ENCODE results near the gene SORCS2. TPM values are rescaled to one million over a fixed set of nuclear protein-coding genes. Genes with fewer than 3 reads are reported as not detected.

SORCS2 gene
- total and polyA plus RNA-seq, 2 of the 8 experiments (the other 6 are each of a cell fraction or from before 2014, with no cell fraction given), result 0.36 to 1.8 TPM

GRCh38 chr4:7256984-7257810 is 64.9 kb downstream of the SORCS2 start:
- Histone ChIP-seq H2AK5ac (ENCODE audit: low read depth, low read length) (no peak overlapping the region), H4K8ac (ENCODE audit: extremely low read depth, insufficient read depth, low read length) (no peak overlapping the region; the same call in 1 of the 2 replicates), H3K14ac (ENCODE audit: insufficient read length) (peak overlapping the region; percentile 87), H3K4me1 (replicated peaks in 1 of 4; ENCODE audit: control insufficient read depth in 3 of 4, insufficient read depth in 4 of 4, low read length in 3 of 4) (no peaks in the 10 kb centered on the region; a peak in 1 of 7 replicates), H3K36me3 (ENCODE audit: control insufficient read depth in 2 of 4, insufficient read depth in 4 of 4, low read length in 3 of 4) (no peaks in the 10 kb centered on the region), H3K9me3 (ENCODE audit: insufficient read depth in 2 of 2, low read depth in 1 of 2, low read length in 1 of 2) (no peaks in the 10 kb centered on the region; a peak in 2 of 4 replicates), H4K91ac (replicated peaks; ENCODE audit: insufficient read length, low read length) (no peak overlapping the region), H3K27me3 (replicated peaks in 1 of 4; ENCODE audit: control insufficient read depth in 3 of 4, extremely low read depth in 1 of 4, insufficient read depth in 3 of 4, low read length in 3 of 4) (no peaks in the 10 kb centered on the region), H2BK12ac (ENCODE audit: low read depth, low read length) (0 out of 2 replicates have a peak overlapping the region, but pooled peaks have one; percentile 12), H3K4me2 (ENCODE audit: insufficient read depth in 1 of 2, low read depth in 2 of 2, low read length in 2 of 2) (no peak overlapping the region), H4K5ac (ENCODE audit: insufficient read length, low read depth, low read length) (no peak overlapping the region), H3K4ac (replicated peaks; ENCODE audit: insufficient read length, low read depth, low read length) (no peak overlapping the region), H3K9ac (replicated peaks in 1 of 4; ENCODE audit: extremely low read depth in 1 of 4, low read depth in 3 of 4, low read length in 3 of 4) (no peak overlapping the region), H2BK15ac (ENCODE audit: low read length) (no peak overlapping the region), H3K79me2 (ENCODE audit: control insufficient read depth in 1 of 2, insufficient read depth in 2 of 2, low read length in 2 of 2) (no peaks in the 10 kb centered on the region), H3K23ac (ENCODE audit: insufficient read length) (no peak overlapping the region), H3K23me2 (ENCODE audit: low read depth, low read length) (peaks cover 3% of the 10 kb centered on the region; the same call in 1 of the 2 replicates), H3K79me1 (ENCODE audit: low read depth, low read length) (no peaks in the 10 kb centered on the region), H2BK20ac (ENCODE audit: low read length) (no peak overlapping the region), H3K18ac (ENCODE audit: extremely low read depth, low read length) (no peak overlapping the region), H2AFZ (ENCODE audit: low read length) (no peak overlapping the region; the same call in 1 of the 2 replicates), H4K20me1 (replicated peaks in 1 of 2; ENCODE audit: control insufficient read depth in 1 of 2, insufficient read depth in 2 of 2, low read length in 2 of 2) (no peaks in the 10 kb centered on the region), H3K4me3 (ENCODE audit: extremely low read depth in 1 of 4, insufficient read depth in 2 of 4, low read depth in 3 of 4, low read length in 4 of 4) (no peak overlapping the region), H2BK120ac (replicated peaks; ENCODE audit: low read depth, low read length) (no peak overlapping the region), H3K56ac (replicated peaks; ENCODE audit: insufficient read length, low read depth, low read length) (no peak overlapping the region), H3K27ac (ENCODE audit: low read depth, low read length) (no peak overlapping the region), H2BK5ac (ENCODE audit: low read depth, low read length) (no peak overlapping the region)
- no peak for TF ChIP-seq TAF7 (optimal IDR thresholded peaks at IDR 0.05; ENCODE audit: borderline replicate concordance, low read depth, low read length)
- DNase-seq (ENCODE audit: low read depth in 1 of 2, low spot score in 2 of 2) (no peak), FAIRE-seq (no peak)
- ChIA-PET POLR2A (ENCODE audit: partially characterized antibody) (no interaction called here), CTCF (ENCODE audit: partially characterized antibody) (interaction anchor here (0.6 to 1.5 kb wide), 6 partner anchors 9 to 289 kb away, joined by 3 to 5 read pairs (median 3); no protein-coding TSS in a partner anchor)
- 74% methylated on average over 9 of the region's 17 CpGs; no CpG with 5 or more reads in 1 of the 2 experiments for WGBS, 2 experiments (ENCODE audit: extremely low coverage in 1 of 2, insufficient coverage in 1 of 2, insufficient read length in 1 of 2, insufficient replicate concordance in 2 of 2, low coverage in 1 of 2, low lambda C conversion rate in 2 of 2, missing lambda C conversion rate in 1 of 2)
